GM10266 (cell line): Measurements from ENCODE around the gene CARD8.

Source experiments
- DNase-seq: peaks from one replicate; pipeline ENCODE4 v3.0.0; 2012; ENCODE audit errors: extremely low spot score
- TF ChIP-seq, protein P1 (sequence below): IDR thresholded peaks from 2 replicates; pipeline ENCODE4 v1.5.1; 2012; ENCODE audit warnings: mild to moderate bottlenecking, low read depth; ENCODE audit not compliant: control insufficient read depth, insufficient read depth; ENCODE audit errors: missing control alignments

The CARD8 gene

GRCh38 chr19:48176226-48176625, 79.5 kb downstream of the CARD8 start:
- no peak for DNase-seq
- TF ChIP-seq, protein P1, sequence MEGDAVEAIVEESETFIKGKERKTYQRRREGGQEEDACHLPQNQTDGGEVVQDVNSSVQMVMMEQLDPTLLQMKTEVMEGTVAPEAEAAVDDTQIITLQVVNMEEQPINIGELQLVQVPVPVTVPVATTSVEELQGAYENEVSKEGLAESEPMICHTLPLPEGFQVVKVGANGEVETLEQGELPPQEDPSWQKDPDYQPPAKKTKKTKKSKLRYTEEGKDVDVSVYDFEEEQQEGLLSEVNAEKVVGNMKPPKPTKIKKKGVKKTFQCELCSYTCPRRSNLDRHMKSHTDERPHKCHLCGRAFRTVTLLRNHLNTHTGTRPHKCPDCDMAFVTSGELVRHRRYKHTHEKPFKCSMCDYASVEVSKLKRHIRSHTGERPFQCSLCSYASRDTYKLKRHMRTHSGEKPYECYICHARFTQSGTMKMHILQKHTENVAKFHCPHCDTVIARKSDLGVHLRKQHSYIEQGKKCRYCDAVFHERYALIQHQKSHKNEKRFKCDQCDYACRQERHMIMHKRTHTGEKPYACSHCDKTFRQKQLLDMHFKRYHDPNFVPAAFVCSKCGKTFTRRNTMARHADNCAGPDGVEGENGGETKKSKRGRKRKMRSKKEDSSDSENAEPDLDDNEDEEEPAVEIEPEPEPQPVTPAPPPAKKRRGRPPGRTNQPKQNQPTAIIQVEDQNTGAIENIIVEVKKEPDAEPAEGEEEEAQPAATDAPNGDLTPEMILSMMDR, result no peak

DNA sequence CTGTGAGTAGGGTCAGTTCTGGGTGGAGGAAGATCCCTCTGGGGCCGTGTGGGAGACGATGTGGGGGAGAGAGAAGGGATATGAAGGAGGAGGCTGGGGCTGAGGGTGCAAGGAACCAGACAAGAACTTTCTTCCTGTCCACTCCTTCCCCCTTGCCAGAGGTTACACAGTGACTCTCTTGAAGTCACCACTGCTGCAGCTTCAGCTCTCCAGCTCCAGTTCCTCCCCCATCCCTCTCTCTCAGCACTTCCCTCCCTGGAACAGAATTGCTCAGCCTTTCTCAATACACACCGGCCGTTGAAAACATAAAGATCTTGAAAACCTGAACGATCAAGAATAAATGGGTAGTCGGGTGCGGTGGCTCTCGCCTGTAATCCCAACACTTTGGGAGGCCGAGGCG, 80.1 kb downstream of the CARD8 start:
- TF ChIP-seq, protein P1, result no peak
- no peak for DNase-seq

DNA sequence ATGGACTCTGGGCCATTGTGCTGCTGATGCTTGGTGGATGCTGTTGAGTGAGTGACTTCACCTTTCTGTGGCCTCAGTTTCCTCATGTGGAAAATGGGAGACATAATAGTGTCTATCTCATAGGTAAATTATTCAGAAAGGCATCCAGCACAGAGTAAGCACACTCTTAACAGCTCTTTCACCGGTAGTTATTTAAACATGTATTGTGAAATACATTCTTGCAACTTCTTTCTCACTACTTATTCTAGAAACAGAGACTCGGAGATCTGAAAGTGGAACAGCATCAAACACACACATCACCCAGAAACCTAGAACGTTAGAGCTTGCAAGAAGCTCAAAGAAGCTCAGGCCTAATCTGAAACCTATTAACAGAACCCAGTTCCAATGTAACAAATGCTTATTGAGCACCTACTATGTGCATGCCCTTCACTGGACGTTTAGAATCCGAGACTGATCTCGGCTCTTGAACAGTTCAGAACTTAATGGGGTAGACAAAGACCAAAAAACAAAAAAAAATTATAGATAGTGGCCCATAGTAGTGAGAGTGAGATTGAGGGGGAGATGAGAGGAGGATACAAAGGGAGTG, 81.2 kb downstream of the CARD8 start:
- no peak for DNase-seq
- TF ChIP-seq, protein P1, result no peak

- TF ChIP-seq, protein P1, result no peak
- DNase-seq, result no peak
Observed at GRCh38 chr19:48171710-48172109, 84.0 kb downstream of the CARD8 start.

DNA sequence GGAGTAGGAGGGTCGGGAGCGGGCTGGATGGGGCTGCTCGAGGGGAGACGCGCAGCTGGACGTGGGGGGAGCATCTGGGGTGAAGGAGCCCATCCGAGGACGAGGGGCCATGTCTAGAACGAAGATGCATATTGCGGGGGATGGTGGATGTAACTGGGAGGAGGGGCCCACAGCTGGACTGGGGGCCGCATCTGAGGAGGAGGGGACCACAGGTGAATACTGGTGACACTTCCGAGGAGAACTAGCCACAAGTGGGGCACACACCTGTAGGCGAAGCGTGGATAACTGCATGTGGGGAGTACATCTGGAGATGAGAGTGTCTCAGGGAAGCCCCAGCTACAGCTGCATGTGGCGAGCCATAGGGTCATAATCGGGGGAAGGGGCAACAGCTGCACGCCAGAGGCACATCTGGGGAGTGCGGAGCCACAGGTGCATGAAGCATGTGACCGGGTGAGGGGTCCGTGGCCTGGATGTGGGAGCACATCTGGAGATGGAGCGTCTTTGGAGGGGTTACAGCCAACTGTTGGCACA, 84.8 kb downstream of the CARD8 start:
- no peak for DNase-seq
- TF ChIP-seq, protein P1, result no peak

DNA sequence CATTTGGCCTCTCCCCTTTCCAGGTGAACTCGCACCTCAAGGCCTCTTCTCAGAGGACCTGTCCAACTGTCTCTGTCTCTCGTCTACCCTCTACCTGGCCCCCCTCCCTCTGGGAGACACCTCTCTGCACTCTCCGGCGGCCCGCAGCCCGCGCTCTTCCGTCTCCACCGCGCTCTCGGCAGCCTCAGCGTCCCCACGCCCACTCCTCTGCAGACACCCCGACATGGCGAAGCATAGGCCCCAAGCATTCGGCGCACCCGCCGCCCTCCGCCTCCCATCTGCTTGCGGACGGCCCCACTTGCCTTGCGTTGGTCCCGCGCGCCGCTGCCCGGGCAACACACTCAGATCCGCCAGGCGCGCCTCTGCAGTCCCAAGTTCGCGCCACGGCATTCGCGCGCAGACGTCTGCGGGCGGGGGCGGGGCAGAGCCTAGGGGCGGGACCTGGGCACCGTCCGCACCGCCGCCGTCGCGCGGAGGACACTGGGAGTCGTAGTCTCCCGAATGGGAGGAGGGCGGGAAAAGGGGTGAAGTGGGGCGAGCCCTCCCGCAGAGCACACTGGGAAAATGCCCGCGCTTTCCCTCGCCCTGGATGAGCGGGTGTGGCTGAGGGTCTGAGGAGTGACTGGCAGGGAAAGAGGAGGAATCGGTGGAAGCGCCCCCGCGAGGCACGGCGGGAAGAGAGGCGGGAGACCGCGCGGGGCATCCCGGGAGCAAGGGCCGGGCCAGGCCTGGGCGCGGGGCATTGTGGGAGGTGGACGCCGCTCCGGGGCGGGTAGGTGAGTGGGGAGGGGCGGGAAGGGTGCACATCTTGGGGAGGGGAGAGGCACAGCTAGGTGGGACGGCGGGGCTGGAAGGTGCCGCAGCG, 85.5 kb downstream of the CARD8 start, which contains the start of the genes LIG1 and ZSWIM9:
Gene LIG1, minus strand, starts transcription at position 406 of the 865 bp plus-strand sequence. CDS start 4,778 bp downstream, outside the sequence.
Gene ZSWIM9, plus strand, starts transcription at position 742 of the 865 bp plus-strand sequence. CDS start 1,123 bp downstream, outside the sequence.
- DNase-seq, result peak; percentile 97
- TF ChIP-seq, protein P1, result no peak

- DNase-seq, result peak; percentile 96
- TF ChIP-seq, protein P1, result no peak
Observed at GRCh38 chr19:48169578-48169938, 86.2 kb downstream of the CARD8 start.
